Stimulated activated CD4-positive, alpha-beta T cell treated with anti-CD3 and anti-CD28 coated beads, Interleukin-4, amount 100 ng/mL, for 48 hours (primary cell): Measurements from ENCODE around the gene ERG28.
A peak's percentile ranks its signal among the peaks of the same experiment; 100 is the strongest.

Source experiments
- DNase-seq, 2 donors: peaks; one replicate each; pipeline ENCODE4 v3.0.0-alpha.2; 2020; ENCODE audit warnings: low read depth in 2 of 2

The ERG28 gene

GRCh38 chr14:75660238-75660629 is 442 bp downstream of the ERG28 start:
- no peak for DNase-seq

- DNase-seq = no peak
Observed at GRCh38 chr14:75658957-75659356, 1.7 kb downstream of the ERG28 start.

- DNase-seq = no peak
Observed at GRCh38 chr14:75657331-75657730, 3.3 kb downstream of the ERG28 start.

GRCh38 chr14:75655235-75655634 is 5.4 kb downstream of the ERG28 start:
- DNase-seq = no peak

DNA sequence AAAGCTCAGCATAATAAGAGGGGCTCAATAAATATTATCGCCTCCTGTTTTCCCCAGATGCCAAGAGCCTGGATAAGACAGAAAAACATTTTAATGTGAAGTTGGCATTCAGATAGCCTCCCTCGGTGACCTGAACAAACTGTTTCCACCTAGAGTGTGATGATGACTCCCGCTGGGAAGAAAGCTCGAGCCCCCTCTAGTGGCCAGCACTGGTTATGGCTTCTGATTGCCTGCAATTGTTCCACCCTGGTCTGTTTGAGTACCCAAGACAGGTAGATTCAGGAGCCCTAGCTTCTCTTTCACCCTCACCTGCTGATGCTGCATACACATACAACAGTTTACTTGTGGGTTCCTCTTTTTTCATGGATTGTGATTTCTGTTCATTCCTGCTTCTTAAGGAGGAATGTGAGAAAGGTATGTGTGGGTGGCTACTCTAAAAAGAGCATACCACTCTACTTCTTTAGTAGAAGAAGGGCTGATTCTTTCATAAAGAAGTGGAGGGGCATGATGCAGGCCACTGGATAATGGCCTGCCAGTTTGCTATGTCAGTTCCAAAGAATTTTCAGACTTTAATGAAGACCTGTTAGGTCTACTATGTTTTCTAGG is 6.4 kb downstream of the ERG28 start:
- peak; percentile 71 to 78 for DNase-seq

- DNase-seq = no peak
Observed at GRCh38 chr14:75653563-75653962, 7.1 kb downstream of the ERG28 start.

GRCh38 chr14:75650253-75651058 is 10.2 kb downstream of the ERG28 start:
- DNase-seq = no peak

DNA sequence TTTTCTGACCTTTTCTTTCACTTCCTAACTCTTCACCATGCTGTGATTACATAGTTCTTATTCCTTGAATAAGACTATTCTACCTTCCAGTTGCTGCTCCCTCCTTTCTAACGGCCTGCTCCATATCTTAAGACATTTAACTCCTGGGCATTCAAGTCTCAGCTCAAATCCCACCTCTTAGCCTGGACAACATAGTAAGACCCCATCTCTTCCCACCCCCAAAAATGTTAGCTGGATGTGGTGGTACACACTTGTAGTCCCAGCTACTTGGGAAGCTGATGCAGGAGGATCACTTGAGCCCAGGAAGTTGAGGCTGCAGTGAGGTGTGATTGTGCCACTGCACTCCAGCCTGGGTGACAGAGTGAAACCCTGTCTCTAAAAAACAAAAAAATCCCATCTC is 10.9 kb downstream of the ERG28 start:
- DNase-seq = no peak

- DNase-seq = no peak
Observed at GRCh38 chr14:75649337-75649736, 11.3 kb downstream of the ERG28 start.

DNA sequence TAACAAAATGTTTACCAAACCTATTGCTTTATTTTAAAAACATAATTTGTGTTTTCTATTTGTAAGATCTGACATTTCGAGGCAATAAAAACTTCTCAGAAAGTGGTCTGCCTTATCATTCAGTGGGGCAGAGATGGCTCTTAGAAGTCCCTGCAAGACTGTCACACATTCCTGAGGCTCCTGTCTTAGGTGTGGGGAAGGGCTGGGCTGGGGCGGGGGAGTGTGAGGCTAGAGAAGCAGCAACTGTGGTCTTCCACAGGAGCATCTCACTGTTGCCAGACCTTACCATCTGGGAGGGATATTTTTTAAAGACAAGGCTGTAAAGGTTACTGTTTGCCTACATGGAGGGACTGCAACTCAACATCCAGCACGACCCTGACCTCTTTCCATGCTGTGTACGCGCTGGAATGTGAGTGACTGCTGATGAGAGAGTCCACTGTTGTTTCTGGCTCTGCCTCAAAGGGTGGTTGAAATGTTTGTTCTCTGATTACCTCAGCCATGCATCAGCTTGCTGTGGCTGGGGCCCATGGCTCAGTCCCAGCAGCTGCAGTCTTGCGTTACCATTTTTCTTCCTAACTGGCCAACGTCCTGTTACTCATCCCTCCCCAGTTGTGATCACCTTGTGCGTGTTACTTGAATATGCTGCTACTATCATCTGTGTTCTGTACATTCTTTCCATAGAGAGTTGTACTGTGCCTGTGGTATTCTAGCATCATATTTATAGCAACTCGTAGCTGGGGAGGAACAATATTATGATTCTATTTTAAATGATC is 12.4 kb downstream of the ERG28 start:
- no peak for DNase-seq

DNA sequence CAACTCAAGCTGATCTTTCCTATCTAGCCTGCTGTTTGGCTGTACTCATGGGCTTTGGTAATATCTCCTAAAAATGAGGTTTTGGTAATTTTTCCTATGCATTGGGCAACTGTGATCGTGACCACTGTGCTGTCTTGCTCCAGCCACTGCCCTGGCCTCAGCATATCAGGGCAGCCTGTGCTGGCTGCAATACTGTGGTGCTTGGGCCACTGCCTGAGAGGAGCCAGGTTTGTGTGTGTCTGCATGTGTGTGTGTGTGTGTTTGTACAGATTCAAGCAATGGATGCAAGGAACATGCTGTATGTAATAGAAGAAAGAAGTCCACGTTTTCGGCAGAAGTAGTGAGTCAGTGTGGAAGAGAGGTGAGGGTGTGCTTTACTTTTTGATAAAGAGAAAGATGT is 13.0 kb downstream of the ERG28 start:
- DNase-seq = no peak

GRCh38 chr14:75646762-75647161 is 13.9 kb downstream of the ERG28 start:
- no peak for DNase-seq

DNA sequence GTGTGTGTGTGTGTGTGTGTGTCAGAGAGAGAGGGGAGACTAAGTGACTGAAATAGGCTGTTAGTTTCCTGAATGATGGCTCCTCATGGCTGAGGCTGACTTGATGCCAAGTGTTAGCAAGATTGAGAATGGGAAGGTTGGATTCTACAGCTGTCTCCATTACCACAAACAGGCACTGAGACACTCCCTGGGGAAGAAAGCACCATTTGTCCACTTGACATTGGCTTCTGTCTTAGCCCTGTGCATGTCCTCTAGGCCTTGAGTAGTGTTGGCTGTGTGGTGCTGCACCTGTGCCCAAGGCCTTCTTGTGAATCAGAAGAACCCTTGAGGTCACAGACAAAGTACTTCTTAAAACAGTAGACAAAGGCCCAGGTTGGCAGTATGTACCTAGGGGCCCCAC is 15.6 kb downstream of the ERG28 start:
- DNase-seq = no peak

DNA sequence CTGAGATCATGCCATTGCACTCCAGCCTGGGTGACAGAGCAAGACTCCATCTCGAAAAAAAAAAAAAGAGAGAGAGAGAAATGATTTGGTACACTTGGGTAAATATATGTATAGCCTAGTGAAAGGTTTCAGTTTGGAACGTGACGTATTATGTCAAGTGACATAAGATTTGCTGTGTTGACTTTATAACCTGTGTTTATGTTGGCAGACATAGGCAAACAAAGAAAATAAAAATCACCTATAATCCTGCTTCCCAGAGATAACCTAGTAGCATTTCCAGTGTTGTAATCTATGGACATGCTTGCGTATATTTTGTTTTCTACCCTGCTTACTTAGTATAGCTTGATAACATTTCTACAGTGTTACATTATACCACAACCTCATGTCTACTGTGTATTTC is 16.7 kb downstream of the ERG28 start:
- DNase-seq = no peak

DNA sequence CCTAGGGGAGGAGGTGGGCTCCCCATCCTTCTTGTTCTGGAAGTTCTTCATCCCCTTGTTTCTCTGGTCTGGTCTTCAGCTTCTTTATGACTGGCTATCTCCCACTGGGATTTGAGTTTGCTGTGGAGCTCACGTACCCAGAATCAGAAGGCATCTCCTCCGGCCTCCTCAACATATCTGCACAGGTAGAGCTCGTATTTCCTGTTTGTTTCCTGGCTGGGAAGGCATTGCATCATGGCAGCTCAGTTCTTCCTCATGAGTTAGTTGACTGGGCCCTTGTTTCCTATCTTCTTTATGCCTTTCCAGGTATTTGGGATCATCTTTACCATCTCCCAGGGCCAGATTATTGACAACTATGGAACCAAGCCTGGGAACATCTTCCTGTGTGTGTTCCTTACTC is 19.8 kb downstream of the ERG28 start:
- DNase-seq = no peak

GRCh38 chr14:75636100-75636692 is 24.5 kb downstream of the ERG28 start:
- DNase-seq = no peak

- DNase-seq = no peak
Observed at GRCh38 chr14:75634848-75635247, 25.8 kb downstream of the ERG28 start.

GRCh38 chr14:75631453-75631831 is 29.2 kb downstream of the ERG28 start:
- DNase-seq = no peak

GRCh38 chr14:75630695-75631452 is 29.8 kb downstream of the ERG28 start:
- no peak for DNase-seq

GRCh38 chr14:75628816-75629215 is 31.9 kb downstream of the ERG28 start:
- no peak for DNase-seq

GRCh38 chr14:75627406-75627805 is 33.3 kb downstream of the ERG28 start:
- DNase-seq = no peak

DNA sequence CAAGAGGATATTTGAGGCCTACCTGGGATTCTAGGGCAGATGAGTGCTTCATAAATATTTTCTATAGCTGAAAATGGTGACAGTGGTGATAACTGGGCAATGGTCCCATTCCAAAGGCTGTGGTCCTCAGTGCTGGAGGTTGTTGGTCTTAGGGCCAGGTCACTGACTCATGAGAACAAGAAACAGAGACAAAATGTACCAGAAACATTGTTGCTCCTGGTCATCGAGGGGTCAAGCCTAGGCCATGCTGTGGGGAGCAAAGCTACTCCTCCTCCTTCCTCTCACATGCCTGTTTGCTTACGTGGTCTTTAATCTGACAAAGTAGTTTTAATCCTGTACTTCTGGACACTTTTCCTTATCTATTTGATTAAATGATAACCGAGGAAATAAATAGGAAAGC is 33.8 kb downstream of the ERG28 start:
- no peak for DNase-seq
